Measurements from ENCODE around the gene HNRNPA2B1. TPM values are rescaled to one million over a fixed set of nuclear protein-coding genes. Genes with fewer than 3 reads are reported as not detected.
A peak's percentile ranks its signal among the peaks of the same experiment; 100 is the strongest.
"Not testable (repeated sequence)": the region's sequence is repeated elsewhere in the genome, so short reads cannot be mapped to it uniquely, and the experiment has no call there.

The HNRNPA2B1 gene
- total RNA-seq, 1 donor from 2014 or later = 240 TPM

DNA sequence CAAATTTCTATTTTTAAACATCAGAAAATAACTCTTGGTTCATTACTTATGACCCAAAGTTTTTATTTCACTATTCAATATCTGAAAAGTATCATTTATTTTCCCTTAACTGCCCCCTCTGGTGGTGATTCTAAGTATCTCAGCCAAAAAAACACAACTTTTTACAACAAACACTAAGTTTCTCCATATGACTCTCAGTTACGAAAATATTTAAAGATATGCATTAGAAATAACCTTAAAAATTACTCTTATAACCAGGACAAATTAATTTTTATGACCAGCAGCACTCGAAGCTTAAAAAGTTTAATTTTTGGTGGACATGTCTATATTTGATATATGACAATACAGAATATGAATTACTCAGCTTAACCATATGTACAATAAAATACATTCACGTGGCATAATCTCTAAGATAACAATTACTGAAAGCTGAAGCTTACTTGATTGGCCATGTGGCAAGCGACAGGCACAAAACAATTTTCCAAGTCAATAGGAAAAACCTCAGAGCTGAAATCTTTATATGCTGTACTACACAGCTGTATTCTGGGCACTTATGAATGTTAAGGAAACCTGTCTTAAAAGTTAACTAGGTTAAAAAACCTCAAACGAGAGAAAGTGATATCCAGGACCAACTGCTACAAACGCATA lies 2.3 kb downstream of the HNRNPA2B1 start:
- peak; percentile 57 for DNase-seq (ENCODE audit: low read depth)

DNA sequence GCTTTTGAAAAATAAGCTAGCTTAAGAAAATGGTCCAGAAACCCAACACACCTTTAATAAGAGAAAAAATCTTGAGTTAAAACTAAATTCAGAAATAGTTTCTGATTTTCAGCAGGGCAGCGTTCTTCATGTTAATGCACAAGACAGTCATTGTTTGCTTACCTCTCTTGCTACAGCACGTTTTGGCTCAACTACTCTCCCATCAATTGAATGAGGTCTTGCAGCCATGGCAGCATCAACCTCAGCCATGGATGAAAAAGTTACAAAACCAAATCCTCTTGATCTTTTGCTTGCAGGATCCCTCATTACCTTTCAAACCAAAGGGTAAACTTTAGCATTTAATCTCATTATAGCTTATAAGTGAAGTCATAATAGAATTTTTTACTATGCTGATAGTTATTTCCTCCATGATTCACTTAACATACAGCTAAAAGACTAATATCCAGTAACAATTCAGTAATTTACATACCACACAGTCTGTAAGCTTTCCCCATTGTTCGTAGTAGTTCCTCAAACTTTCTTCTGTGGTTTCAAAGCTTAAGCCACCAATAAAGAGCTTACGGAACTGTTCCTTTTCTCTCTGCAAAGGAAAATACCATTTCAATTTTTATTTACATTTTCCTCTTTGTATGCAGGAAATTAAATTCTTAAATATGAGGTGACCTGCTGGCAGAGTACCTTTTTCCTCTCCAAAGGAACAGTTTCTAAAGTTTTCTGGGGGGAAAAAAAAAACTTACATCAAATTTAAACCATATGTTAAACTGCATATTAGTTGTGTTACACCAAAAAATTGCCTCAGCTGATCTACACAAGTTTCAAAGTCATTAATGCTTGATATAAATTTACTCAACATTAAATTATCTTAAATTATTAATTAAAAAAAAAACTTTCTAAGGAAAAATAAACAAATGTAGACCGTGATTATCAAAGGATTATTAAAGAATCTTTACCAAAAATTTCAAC lies 3.1 kb downstream of the HNRNPA2B1 start:
- DNase-seq (ENCODE audit: low read depth) = no peak

GRCh38 chr7:26195867-26196657 lies 4.5 kb downstream of the HNRNPA2B1 start:
- no peak for DNase-seq (ENCODE audit: low read depth)

DNA sequence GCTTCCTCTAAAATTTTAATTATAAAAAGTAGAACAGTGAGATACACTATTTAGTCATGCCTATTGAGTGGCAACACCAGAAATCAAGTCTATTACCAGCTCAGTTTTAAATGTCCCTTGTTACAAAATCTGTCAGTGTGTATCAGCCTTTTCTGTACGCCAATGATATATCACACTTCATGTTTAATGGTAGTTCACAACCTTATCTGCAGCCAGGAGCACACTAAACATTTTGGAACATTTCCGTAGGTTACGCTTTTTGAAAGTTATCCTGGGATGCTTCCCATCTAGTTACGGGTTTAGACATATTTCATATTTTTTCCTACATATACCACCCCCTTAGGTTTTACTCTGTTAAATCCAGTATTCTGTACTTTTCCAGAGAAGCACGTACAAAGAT lies 5.4 kb downstream of the HNRNPA2B1 start:
- no peak for DNase-seq (ENCODE audit: low read depth)

DNA sequence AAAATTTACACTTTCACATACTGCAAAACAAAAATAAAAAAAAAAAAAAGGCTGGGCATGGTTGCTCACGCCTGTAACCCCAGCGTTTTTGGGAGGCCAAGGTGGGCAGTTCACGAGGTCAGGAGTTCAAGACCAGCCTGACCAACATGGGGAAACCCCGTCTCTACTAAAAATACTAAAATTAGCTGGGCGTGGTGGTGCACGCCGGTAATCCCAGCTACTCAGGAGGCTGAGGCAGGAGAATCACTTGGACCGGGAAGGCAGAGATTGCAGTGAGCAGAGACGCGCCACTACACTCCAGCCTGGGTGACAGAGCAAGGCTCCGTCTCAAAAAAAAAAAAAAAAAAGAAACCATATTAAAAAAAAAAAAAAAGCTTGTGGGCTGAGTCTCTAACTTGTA lies 5.8 kb downstream of the HNRNPA2B1 start:
- DNase-seq (ENCODE audit: low read depth) = not testable (repeated sequence)

GRCh38 chr7:26193432-26194207 lies 6.9 kb downstream of the HNRNPA2B1 start:
- DNase-seq (ENCODE audit: low read depth) = no peak

GRCh38 chr7:26192485-26193087 lies 8.0 kb downstream of the HNRNPA2B1 start:
- no peak for DNase-seq (ENCODE audit: low read depth)

- no peak for DNase-seq (ENCODE audit: low read depth)
Measured at GRCh38 chr7:26191974-26192479, 8.5 kb downstream of the HNRNPA2B1 start.

GRCh38 chr7:26191233-26191973 lies 9.1 kb downstream of the HNRNPA2B1 start:
- no peak for DNase-seq (ENCODE audit: low read depth)

DNA sequence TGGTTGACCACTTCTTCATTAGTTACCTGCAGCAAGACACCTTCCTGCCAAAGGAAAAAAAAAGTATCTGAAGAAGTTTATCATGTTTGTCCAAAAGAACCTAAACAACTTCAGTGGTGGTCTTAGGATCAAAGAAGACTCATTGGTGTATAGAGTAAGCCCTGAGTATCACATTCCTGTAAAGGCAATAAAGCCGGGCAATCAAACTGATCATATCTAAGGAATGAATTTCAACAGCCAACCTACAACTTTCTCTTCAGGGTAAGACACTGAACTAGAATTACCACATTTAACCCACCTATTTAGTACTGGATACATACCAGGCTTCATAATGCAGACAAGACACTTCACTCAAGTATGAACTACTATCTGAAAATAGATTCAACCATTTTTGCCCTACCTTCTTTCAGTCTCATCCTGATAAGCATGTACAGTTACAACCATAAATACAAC lies 10.1 kb downstream of the HNRNPA2B1 start:
- no peak for DNase-seq (ENCODE audit: low read depth)

GRCh38 chr7:26189697-26190096 lies 10.8 kb downstream of the HNRNPA2B1 start:
- no peak for DNase-seq (ENCODE audit: low read depth)

DNA sequence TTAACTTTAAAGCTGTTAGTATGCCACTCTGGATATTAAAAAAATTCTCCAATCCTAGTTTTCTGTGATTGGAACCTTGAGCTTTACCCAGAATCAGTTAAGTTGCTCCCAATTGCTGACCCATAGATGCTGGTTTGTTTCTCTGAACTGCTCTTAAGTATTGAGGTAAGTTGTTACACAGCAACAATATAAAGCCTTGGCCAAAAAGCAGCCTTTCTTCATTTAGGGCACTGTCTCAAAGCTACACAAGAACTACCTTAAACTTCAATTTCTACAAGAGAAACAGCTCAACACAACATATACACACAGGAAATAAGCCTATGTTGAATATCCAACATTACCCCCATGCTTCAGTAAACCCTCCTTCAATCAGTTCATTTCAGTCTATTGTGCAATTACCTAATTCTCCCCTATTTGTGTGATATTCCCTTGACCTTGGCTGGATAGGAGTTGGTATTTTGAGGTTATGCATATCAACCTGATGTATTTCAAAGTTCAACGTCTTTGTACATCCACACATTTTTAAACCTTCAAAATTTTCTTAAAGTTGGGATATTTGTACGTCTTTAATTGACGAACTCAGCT lies 11.5 kb downstream of the HNRNPA2B1 start:
- DNase-seq (ENCODE audit: low read depth) = no peak

DNA sequence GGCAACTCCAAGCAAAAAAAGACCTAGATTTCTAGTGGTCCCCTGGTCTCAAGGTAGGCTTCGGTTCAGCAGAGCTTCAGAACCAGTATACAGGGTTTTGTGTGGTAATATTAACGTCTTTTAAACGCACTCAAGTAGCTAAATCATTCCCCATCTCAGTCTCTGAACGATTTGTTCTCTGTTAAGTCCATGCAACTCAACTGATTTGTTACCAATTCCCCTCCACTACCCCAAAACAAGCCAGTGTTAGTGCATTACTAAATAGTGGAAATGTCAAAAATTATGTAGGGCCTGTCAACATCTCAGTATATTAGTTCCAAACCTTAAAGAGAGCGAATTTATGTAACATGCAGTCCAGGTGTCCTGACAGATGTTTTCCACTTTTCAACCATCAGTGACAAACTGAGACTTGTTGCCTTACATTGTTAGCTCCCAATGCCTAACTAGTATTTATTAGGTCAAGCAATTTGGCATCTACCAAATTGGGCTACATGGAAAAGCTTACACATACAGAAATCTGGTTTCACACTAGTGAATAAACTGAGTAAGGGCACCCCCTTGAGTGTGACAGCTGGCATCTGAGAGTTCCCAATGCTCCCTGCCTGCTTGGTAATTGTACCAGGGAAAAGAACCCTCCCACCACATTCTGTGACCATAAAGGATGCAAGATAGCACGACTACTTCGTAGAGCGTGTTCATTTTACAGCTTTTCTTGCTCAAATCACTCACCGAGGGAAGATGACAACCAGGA lies 12.2 kb downstream of the HNRNPA2B1 start:
- no peak for DNase-seq (ENCODE audit: low read depth)

- no peak for DNase-seq (ENCODE audit: low read depth)
Measured at GRCh38 chr7:26187380-26188205, 13.0 kb downstream of the HNRNPA2B1 start.

DNA sequence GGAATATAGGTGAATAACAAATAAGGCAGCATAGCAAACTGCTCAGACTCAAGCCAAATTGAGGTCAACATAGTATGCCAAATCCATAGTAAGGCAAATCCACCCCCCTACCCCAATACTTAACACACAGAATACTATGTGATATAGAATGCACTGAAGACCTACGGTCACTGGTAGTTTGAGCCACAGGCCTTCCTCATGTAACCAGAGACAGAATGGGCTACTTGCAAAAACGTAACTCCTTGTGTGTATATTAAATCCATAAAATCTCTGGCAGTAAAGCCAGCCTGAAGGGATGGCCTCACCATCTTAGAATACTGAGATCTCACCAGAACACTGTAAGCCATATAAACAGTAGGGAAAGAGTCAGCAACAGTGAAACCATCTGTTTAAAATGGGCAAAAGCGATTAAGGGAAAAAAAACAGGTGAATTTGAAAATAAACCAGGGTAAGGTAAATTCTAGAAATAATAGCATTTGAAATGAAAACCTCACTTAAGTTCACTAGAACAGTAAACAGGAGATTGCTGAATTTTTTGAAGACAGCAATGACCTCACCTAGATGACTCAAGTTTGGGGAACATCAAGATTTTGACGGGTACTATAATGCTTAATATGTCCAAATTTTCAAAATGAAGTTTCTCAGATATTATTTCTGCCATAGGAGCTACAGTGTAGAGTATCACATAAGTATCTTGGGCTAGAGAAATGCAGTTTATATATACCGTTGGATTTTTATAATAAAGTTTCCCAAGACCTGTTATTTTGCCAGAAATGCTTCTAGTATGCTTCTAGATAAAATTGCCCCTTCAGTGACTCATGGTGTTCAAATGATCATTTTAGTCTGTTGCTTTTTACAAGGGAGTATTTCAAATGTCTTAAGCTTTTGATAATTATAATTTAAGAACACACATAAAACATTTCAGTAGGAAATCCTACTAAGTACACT lies 13.9 kb downstream of the HNRNPA2B1 start:
- DNase-seq (ENCODE audit: low read depth) = no peak

- DNase-seq (ENCODE audit: low read depth) = no peak
Measured at GRCh38 chr7:26185844-26186180, 14.7 kb downstream of the HNRNPA2B1 start.
